SK-N-SH (cell line): ENCODE measurements around the gene SP6.

Source experiments
- CHD2 ChIP-seq: fragments of 150-350 bp; IDR thresholded peaks from 2 replicates; pipeline ENCODE4 v1.6.1; 2018; ENCODE audit warnings: low read length; ENCODE audit not compliant: partially characterized antibody
- CTCF ChIP-seq: fragments of 200-600 bp; sonication (generic); IDR thresholded peaks from 2 replicates; pipeline ENCODE4 v1.6.1; 2017; ENCODE audit warnings: antibody characterized with exemption, mild to moderate bottlenecking, moderate library complexity
- EP300 ChIP-seq, 2 experiments: IDR thresholded peaks; 2 replicates each; pipeline versions ENCODE4 v1.4.0 to v1.6.1; 2012; ENCODE audit warnings: borderline replicate concordance in 1 of 2, low read depth in 1 of 2, low read length in 1 of 2
- EZH2phosphoT487 ChIP-seq: fragments of 200-600 bp; sonication (generic); IDR thresholded peaks from 2 replicates; pipeline ENCODE4 v1.6.1; 2017; ENCODE audit warnings: low read depth, mixed run types, mild to moderate bottlenecking, antibody characterized with exemption, moderate library complexity, borderline replicate concordance
- POLR2AphosphoS5 ChIP-seq: IDR thresholded peaks from 2 replicates; pipeline ENCODE4 v1.6.1; 2012; ENCODE audit warnings: low read depth, low read length
- RFX5 ChIP-seq: IDR thresholded peaks from 2 replicates; pipeline ENCODE4 v1.6.1; 2012; ENCODE audit warnings: mild to moderate bottlenecking, improper control_type of control experiment, low read length
- SIN3A ChIP-seq: IDR thresholded peaks from 2 replicates; pipeline ENCODE4 v1.6.1; 2012; ENCODE audit warnings: low read depth, mild to moderate bottlenecking, low read length, moderate library complexity, borderline replicate concordance
- SMC3 ChIP-seq: IDR thresholded peaks from 2 replicates; pipeline ENCODE4 v1.6.1; 2012; ENCODE audit warnings: low read depth, low read length, improper control_type of control experiment
- TF ChIP-seq, protein P1 (sequence below): IDR thresholded peaks from 2 replicates; pipeline ENCODE4 v1.4.0; 2012; ENCODE audit warnings: low read depth, borderline replicate concordance

- TF ChIP-seq CTCF (no peak), POLR2AphosphoS5 (no peak), SIN3A (no peak), CHD2 (no peak), EP300 (IDR thresholded peaks at IDR 0.05; ENCODE audit: borderline replicate concordance in 1 of 2, low read depth in 1 of 2, low read length in 1 of 2) (no peak), SMC3 (no peak), EZH2phosphoT487 (no peak), RFX5 (no peak)
- TF ChIP-seq, protein P1, sequence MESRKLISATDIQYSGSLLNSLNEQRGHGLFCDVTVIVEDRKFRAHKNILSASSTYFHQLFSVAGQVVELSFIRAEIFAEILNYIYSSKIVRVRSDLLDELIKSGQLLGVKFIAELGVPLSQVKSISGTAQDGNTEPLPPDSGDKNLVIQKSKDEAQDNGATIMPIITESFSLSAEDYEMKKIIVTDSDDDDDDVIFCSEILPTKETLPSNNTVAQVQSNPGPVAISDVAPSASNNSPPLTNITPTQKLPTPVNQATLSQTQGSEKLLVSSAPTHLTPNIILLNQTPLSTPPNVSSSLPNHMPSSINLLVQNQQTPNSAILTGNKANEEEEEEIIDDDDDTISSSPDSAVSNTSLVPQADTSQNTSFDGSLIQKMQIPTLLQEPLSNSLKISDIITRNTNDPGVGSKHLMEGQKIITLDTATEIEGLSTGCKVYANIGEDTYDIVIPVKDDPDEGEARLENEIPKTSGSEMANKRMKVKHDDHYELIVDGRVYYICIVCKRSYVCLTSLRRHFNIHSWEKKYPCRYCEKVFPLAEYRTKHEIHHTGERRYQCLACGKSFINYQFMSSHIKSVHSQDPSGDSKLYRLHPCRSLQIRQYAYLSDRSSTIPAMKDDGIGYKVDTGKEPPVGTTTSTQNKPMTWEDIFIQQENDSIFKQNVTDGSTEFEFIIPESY: no peak
These were observed 32.8 kb upstream of the SP6 start for GRCh38 chr17:47883589-47884426.
